ENCODE measurements around the gene TEAD1.

TEAD1 gene

DNA sequence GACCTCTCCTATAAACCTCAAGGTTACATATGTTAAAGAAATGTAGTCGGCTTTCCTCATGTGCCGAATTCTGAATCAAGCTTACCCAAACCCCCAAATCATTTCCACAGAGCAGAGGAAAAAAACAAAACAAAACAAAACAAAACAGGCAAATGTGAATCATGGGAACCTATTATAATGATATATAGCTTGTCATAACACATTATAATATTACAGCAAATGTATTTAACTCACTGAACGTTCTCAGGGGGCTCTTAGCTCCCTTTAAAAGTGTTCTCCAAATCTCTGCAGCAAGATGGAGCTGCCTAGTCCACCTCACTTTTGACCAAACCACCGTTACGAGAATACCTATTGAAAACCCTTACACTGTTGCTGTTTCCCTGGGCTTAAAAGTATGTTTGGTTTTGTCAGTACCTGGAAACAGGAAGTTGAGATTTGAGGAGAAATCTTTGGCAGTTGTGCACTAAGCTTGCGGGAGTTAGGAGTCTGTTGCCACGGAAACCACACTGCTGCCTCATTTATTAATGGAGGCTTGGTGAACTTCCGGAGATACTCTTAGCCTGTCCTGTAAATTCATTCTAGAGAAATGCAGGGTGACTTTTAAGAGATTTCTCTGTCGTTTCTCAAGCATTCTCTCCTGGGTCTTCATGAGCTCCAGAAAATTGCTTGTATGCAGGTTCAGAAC is 167.9 kb downstream of the TEAD1 start:
- TF ChIP-seq, protein P1, sequence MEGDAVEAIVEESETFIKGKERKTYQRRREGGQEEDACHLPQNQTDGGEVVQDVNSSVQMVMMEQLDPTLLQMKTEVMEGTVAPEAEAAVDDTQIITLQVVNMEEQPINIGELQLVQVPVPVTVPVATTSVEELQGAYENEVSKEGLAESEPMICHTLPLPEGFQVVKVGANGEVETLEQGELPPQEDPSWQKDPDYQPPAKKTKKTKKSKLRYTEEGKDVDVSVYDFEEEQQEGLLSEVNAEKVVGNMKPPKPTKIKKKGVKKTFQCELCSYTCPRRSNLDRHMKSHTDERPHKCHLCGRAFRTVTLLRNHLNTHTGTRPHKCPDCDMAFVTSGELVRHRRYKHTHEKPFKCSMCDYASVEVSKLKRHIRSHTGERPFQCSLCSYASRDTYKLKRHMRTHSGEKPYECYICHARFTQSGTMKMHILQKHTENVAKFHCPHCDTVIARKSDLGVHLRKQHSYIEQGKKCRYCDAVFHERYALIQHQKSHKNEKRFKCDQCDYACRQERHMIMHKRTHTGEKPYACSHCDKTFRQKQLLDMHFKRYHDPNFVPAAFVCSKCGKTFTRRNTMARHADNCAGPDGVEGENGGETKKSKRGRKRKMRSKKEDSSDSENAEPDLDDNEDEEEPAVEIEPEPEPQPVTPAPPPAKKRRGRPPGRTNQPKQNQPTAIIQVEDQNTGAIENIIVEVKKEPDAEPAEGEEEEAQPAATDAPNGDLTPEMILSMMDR (IDR thresholded peaks at IDR 0.05; ENCODE audit: control insufficient read depth, insufficient read depth, low read depth, low read length, missing control alignments), result no peak
- DNase-seq (ENCODE audit: low read depth), result peak; percentile 47
- H3K4me3 ChIP-seq (ENCODE audit: control insufficient read depth, low read depth, low read length), result no peak overlapping the region

DNA sequence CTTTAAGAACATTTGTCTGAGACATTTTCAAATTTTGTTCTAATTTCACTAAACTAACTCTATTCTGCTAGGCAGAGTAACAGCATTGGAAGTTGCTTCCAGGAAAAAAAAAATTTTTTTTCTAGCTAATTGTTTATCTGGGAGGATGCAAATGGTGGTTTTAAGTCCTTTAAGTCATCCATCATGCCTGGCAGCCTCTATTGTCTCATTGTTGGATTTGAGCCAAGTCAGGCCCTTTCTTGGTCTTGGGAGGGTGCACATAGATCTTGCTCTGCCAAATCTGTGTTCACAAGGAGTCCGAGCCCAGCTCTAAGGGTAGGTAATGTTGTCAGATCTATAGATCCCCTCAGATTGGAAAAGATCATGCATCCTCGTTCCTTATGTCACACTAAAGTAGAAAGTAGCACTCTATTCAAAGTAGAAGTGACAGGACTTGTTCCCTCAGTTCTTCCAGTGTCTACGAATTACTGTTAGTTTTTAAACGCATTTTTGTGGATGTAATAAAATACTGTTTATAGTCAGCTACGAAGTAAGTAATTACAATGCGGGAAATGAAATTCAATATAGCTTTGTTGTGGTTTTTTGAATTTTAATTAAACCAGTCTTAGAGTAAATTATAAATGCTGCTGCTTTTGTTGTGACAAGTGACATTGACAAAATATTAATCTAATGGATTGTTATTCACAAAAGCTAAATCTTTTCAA is 168.9 kb downstream of the TEAD1 start:
- no peak for DNase-seq (ENCODE audit: low read depth)
- TF ChIP-seq, protein P1 (IDR thresholded peaks at IDR 0.05; ENCODE audit: control insufficient read depth, insufficient read depth, low read depth, low read length, missing control alignments), result no peak
- no peak overlapping the region for H3K4me3 ChIP-seq (ENCODE audit: control insufficient read depth, low read depth, low read length)

DNA sequence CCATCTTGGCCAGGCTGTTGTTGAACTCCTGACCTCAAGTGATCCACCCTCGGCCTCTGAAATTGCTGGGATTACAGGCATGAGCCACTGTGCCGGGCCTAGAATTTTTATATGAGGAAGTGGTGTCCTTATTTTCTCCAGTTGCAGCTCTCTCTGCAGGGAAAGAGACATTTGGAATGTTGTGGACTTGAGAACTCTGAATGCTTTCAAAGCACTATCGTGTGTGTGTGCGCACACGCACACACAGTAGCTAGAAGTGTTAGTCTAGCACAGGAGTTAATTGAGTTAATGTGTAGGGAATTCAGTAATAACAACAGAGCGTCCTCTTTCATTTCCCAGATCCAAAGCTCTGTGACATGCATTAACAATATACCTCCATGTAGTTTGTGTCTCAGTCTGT is 170.9 kb downstream of the TEAD1 start:
- TF ChIP-seq, protein P1 (IDR thresholded peaks at IDR 0.05; ENCODE audit: control insufficient read depth, insufficient read depth, low read depth, low read length, missing control alignments), result no peak
- H3K4me3 ChIP-seq (ENCODE audit: control insufficient read depth, low read depth, low read length), result no peak overlapping the region
- no peak for DNase-seq (ENCODE audit: low read depth)

DNA sequence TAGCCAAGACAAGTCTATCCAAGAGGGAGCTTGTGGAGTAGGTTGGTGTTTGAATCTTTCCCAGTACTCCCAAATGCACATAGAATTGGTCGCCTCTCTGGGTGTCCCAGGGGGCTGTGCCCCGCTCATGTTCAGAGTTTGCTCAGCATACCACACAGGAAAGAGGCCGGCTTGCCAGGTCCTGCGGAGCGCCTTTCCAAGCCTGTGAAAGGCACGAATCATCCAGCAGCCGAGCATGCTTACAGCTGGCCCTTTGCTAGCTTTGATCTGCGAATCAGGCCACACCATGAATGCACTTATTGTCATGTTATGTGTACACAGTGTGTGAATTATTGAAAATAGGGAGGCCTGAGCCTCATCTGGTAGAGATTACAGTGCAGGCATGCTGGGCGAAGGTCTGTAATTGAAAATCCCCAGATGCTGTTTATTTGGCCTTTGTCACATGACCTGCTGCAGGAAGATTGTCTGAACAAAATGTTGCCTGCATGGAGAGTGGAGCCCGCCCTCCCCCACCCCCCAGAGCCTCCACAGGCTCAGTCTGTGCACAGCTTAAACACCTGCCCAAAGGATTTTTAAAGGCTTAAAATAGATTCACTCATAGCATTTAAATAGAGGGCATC is 171.6 kb downstream of the TEAD1 start:
- no peak overlapping the region for H3K4me3 ChIP-seq (ENCODE audit: control insufficient read depth, low read depth, low read length)
- TF ChIP-seq, protein P1 (IDR thresholded peaks at IDR 0.05; ENCODE audit: control insufficient read depth, insufficient read depth, low read depth, low read length, missing control alignments), result no peak
- no peak for DNase-seq (ENCODE audit: low read depth)

DNA sequence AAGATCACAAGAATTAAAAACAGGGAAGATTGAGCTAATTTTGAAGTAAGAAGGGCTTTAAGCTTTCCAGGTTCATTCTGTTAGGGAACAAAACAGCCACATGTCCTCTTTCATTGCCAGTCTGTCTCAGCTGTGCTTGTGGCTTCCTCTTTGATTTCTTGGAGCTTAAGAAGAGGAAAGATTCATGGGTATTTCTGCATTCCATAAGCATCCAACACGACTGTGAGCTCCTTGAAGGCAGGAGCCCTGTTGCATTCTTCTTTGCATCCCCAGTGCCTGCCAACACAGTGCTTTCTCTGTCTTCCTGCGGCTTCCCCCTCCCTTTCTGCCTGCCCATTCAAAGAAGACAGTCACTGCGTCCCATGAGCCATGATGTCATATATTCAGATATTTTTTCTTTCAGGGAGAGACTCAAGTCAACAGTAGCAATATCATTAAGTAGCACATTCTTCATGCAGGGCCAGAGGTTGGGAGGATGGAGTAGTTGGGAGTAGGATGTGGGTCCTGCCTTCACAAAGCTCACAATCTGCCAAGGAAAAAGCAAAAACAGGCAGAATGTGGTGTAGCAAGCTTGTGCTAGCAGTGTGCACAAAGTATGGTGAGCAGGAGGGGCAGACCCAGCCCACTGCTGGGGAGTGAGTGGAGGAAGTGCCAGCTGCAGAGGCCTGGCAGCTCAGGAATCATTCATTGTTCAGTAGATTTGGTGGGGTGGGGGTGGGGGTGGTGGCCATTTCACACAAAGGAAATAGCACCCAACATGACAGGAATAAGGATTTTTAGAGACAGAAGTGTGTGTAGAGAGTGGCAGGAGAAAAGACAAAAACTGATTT is 172.8 kb downstream of the TEAD1 start:
- H3K4me3 ChIP-seq (ENCODE audit: control insufficient read depth, low read depth, low read length), result no peak overlapping the region
- TF ChIP-seq, protein P1 (IDR thresholded peaks at IDR 0.05; ENCODE audit: control insufficient read depth, insufficient read depth, low read depth, low read length, missing control alignments), result no peak
- no peak for DNase-seq (ENCODE audit: low read depth)

DNA sequence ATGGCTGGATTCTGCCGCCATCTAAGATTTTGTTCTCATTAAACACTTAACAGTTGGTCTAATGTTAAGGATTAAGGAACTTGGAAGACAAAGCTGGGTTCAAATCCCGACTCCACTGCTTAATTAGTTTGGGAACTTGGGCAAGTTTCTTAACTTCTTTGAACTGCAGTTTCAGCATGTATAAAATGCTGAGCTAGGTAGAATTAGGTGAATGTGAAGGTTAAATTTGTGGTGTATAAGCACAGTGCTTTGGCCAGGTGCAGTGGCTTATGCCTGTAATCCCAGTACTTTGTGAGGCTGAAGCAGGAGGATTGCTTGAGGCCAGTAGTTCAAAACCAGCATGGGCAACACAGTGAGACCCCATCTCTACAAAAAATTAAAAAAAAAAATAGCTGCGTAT is 174.2 kb downstream of the TEAD1 start:
- TF ChIP-seq, protein P1 (IDR thresholded peaks at IDR 0.05; ENCODE audit: control insufficient read depth, insufficient read depth, low read depth, low read length, missing control alignments), result no peak
- DNase-seq (ENCODE audit: low read depth), result no peak
- H3K4me3 ChIP-seq (ENCODE audit: control insufficient read depth, low read depth, low read length), result no peak overlapping the region
